Activated T-cell treated with anti-CD3 and anti-CD28 coated beads, Interleukin-2, amount 50 U/mL, for 72 hours (primary cell): ENCODE results near the gene CSF1. TPM values are rescaled to one million over a fixed set of nuclear protein-coding genes. Genes with fewer than 3 reads are reported as not detected.

Experiments used
- ATAC-seq, 2 donors: fragments of 150-1000 bp; cut with Tn5 transposase; replicated peaks in 1 of 2; 2 replicates each; pipeline ENCODE4 v1.10.0; 2021; ENCODE audit warnings: moderate library complexity in 2 of 2, mild to moderate bottlenecking in 1 of 2
- DNase-seq, 2 donors: peaks; one replicate each; pipeline ENCODE4 v3.0.0; 2021 to 2022; ENCODE audit warnings: mixed read lengths in 1 of 2
- H3K27ac Mint-ChIP-seq: one replicate; pipeline ENCODE4 v1.8.0; 2022; ENCODE audit warnings: mild to moderate bottlenecking, moderate library complexity, mixed read lengths
- H3K27me3 Mint-ChIP-seq: one replicate; pipeline ENCODE4 v1.8.0; 2022; ENCODE audit warnings: low read depth, mixed read lengths
- H3K36me3 Mint-ChIP-seq, 2 donors: one replicate each; pipeline ENCODE4 v1.8.0; 2022; ENCODE audit warnings: mixed read lengths in 2 of 2, mild to moderate bottlenecking in 1 of 2; ENCODE audit not compliant: insufficient read depth in 2 of 2
- H3K4me1 Mint-ChIP-seq: one replicate; pipeline ENCODE4 v1.8.0; 2022; ENCODE audit warnings: low read depth, mixed read lengths
- H3K4me3 Mint-ChIP-seq, 2 donors: one replicate each; pipeline ENCODE4 v1.8.0; 2022; ENCODE audit warnings: mild to moderate bottlenecking in 2 of 2, mixed read lengths in 2 of 2, moderate library complexity in 2 of 2
- H3K9me3 Mint-ChIP-seq, 2 donors: one replicate each; pipeline ENCODE4 v1.8.0; 2022; ENCODE audit warnings: mixed read lengths in 2 of 2
- total RNA-seq, 2 donors: library from RNA; stranded (reverse); gene quantifications; one replicate each; pipeline ENCODE4 v1.2.3, GENCODE V29; 2022

CSF1 gene
- total RNA-seq, 2 donors from 2014 or later, result 46.3 to 83.0 TPM

GRCh38 chr1:109979489-109980091, 68.9 kb downstream of the CSF1 start:
- DNase-seq (no peak), ATAC-seq (no peak)
- Mint-ChIP-seq H3K4me3 (no peak overlapping the region), H3K4me1 (no peaks in the 10 kb centered on the region), H3K27me3 (peaks cover 16% of the 10 kb centered on the region), H3K27ac (no peak overlapping the region), H3K36me3 (no peaks in the 10 kb centered on the region), H3K9me3 (no peaks in the 10 kb centered on the region)

Other genes with a start within 250 kb of the CSF1 start
- gene GSTM2, start 242.8 kb upstream of the CSF1 start, total RNA-seq, result 10 to 100 TPM; 40.2 to 41.9 TPM
- 10 to 100 TPM; 37.2 to 60.6 TPM for gene GSTM1, start 223.0 kb upstream of the CSF1 start, total RNA-seq
- 1 to 10 TPM in 1 of 2 donors, under 1 TPM in 1; 0.81 to 1.0 TPM for gene GSTM5, start 198.6 kb upstream of the CSF1 start, total RNA-seq
- 10 to 100 TPM in 1 of 2 donors, 1 to 10 TPM in 1; 8.1 to 13.3 TPM for gene GSTM3, start 169.8 kb upstream of the CSF1 start, total RNA-seq
- not detected for gene EPS8L3, start 146.9 kb upstream of the CSF1 start, total RNA-seq
- 100 to 1,000 TPM in 1 of 2 donors, 10 to 100 TPM in 1; 87.0 to 101 TPM for gene AHCYL1, start 73.9 kb downstream of the CSF1 start, total RNA-seq
- gene STRIP1, start 123.8 kb downstream of the CSF1 start, total RNA-seq, result 10 to 100 TPM; 35.8 to 41.0 TPM
- gene ALX3, start 159.8 kb downstream of the CSF1 start, total RNA-seq, result not detected
- gene UBL4B, start 201.6 kb downstream of the CSF1 start, total RNA-seq, result not detected
- under 1 TPM; 0.31 to 0.53 TPM for gene SLC6A17, start 239.6 kb downstream of the CSF1 start, total RNA-seq